Calu3 (cell line): ENCODE data around the gene UNKL. TPM values are rescaled to one million over a fixed set of nuclear protein-coding genes. Genes with fewer than 3 reads are reported as not detected.

ENCODE experiments used
- BruUV-seq: library from RNA; stranded (reverse); fragments of 400-500 nt; replicated peaks from 2 replicates; lab custom pipeline; 2021; lab: Mats Ljungman, UMichigan
- CTCF ChIA-PET: fragments of 300-600 bp; sonication (Branson Sonifier 250); formaldehyde crosslinking; loops from one replicate; lab custom pipeline; 2022; ENCODE audit warnings: antibody characterized with exemption; lab: Charles Lee
- DNase-seq: peaks from one replicate; pipeline ENCODE4 v3.0.0; 2022
- H3K27ac Mint-ChIP-seq: one replicate; pipeline ENCODE4 v1.8.0; 2022; ENCODE audit warnings: mixed read lengths; ENCODE audit not compliant: unreplicated experiment
- H3K27me3 Mint-ChIP-seq: one replicate; pipeline ENCODE4 v1.8.0; 2022; ENCODE audit warnings: mixed read lengths; ENCODE audit not compliant: unreplicated experiment
- H3K36me3 Mint-ChIP-seq: one replicate; pipeline ENCODE4 v1.8.0; 2022; ENCODE audit warnings: mild to moderate bottlenecking, moderate library complexity, mixed read lengths; ENCODE audit not compliant: insufficient read depth, unreplicated experiment
- H3K4me1 Mint-ChIP-seq: one replicate; pipeline ENCODE4 v1.8.0; 2022; ENCODE audit warnings: mild to moderate bottlenecking, low read depth, mixed read lengths; ENCODE audit not compliant: unreplicated experiment
- H3K4me3 Mint-ChIP-seq: one replicate; pipeline ENCODE4 v1.8.0; 2022; ENCODE audit warnings: mild to moderate bottlenecking, low read depth, moderate library complexity, mixed read lengths; ENCODE audit not compliant: unreplicated experiment
- H3K9me3 Mint-ChIP-seq: one replicate; pipeline ENCODE4 v1.8.0; 2022; ENCODE audit warnings: low read depth, mixed read lengths; ENCODE audit not compliant: unreplicated experiment
- intact Hi-C: fragments of 100-400 bp; cut with micrococcal nuclease; formaldehyde crosslinking; loops from one replicate; pipeline ENCODE4 v1.10.0; 2022; ENCODE audit not compliant: unreplicated experiment
- total RNA-seq: library from RNA; stranded (reverse); gene quantifications from 2 replicates; pipeline ENCODE4 v1.2.3, GENCODE V29; 2022
- TF ChIP-seq, protein P1 (sequence below): fragments of 200-600 bp; IDR thresholded peaks from one replicate; pipeline ENCODE4 v1.8.0; 2022; ENCODE audit warnings: antibody characterized with exemption; ENCODE audit not compliant: unreplicated experiment

The UNKL gene
- total RNA-seq, 1 experiment from 2014 or later, result 35.5 TPM

DNA sequence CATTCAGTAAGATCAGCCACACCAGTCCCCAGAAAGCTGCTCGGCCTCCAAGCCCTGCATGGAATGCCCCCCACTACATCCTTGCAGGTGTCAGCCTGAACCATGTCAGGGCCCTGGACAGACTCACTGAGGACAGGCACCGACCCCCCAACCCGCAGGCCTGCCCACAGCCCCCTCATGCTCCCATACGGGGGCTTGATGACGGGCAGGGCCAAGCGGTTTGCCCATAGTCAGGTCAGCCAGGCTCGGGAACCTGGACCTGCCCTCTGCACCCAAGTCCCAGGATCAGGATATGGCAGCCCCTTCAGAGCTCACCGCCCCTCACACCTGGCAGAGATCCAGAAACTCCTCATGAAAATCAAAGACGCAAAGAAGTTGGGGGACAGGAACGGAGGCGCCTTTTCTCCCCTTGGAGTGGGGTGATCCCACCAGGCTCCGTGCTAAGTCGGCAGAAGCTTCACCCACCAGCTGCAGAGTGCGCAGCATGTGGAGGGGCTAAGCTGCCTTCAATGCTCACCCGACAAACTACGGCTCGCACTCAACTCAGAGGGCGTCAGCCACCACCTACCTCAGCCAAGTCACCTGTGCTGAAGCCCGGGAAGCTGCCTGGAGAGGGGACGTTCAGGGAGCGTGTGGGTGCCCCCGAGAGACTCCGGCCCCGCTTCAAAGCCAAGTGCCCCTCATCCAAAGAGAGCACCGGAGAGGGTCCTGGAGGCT is 36.3 kb downstream of the UNKL start:
- peaks cover 16% of the 10 kb centered on the region for H3K4me1 Mint-ChIP-seq
- no peaks in the 10 kb centered on the region for H3K9me3 Mint-ChIP-seq
- BruUV-seq, result TSS peak; percentile 84
- H3K27me3 Mint-ChIP-seq, result no peaks in the 10 kb centered on the region
- no peak for DNase-seq
- intact Hi-C loops, result no loop called here
- peaks cover 28% of the 10 kb centered on the region for H3K36me3 Mint-ChIP-seq
- TF ChIP-seq, protein P1, sequence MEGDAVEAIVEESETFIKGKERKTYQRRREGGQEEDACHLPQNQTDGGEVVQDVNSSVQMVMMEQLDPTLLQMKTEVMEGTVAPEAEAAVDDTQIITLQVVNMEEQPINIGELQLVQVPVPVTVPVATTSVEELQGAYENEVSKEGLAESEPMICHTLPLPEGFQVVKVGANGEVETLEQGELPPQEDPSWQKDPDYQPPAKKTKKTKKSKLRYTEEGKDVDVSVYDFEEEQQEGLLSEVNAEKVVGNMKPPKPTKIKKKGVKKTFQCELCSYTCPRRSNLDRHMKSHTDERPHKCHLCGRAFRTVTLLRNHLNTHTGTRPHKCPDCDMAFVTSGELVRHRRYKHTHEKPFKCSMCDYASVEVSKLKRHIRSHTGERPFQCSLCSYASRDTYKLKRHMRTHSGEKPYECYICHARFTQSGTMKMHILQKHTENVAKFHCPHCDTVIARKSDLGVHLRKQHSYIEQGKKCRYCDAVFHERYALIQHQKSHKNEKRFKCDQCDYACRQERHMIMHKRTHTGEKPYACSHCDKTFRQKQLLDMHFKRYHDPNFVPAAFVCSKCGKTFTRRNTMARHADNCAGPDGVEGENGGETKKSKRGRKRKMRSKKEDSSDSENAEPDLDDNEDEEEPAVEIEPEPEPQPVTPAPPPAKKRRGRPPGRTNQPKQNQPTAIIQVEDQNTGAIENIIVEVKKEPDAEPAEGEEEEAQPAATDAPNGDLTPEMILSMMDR, result no peak
- peak overlapping the region; percentile 73 for H3K4me3 Mint-ChIP-seq
- CTCF ChIA-PET, result interaction anchor here (0.6 to 1.7 kb wide), 2 partner anchors 13 to 15 kb away, joined by 3 to 4 read pairs; no protein-coding TSS in a partner anchor
- peak overlapping the region; percentile 75 for H3K27ac Mint-ChIP-seq

DNA sequence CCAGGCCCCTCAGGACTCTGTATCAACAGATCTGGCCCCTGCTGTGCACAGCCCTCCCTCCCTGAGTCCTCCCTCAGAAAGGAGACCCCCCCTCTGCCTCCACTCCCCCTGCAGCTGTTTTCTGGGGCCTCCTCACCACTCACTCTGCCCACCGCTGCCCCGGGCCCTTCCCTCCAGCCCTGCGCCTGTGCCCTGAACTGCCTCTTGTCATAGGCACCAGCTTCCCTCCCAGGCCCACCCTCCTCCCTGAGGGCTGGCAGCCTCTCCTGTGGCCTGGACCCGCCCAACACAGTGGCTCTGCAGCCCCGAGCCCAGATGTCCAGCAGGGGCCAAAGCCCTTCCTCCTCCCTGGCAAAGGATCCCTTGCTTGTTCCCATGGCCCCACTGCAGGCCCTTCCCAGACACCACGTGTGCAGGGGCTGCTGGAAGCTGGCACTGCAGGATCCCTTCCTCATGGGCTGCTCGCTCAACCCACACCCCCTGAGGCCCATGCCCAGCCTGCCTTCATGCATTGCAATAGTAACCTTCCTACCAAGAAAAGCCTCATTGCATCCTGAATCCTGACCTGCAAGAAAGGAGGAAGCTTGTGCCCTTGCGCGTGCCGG is 37.0 kb downstream of the UNKL start:
- TF ChIP-seq, protein P1, result no peak
- intact Hi-C loops, result no loop called here
- Mint-ChIP-seq H3K9me3 (no peaks in the 10 kb centered on the region), H3K27ac (no peak overlapping the region), H3K27me3 (no peaks in the 10 kb centered on the region), H3K36me3 (peaks cover 28% of the 10 kb centered on the region), H3K4me3 (peak overlapping the region; percentile 73), H3K4me1 (peaks cover 16% of the 10 kb centered on the region)
- CTCF ChIA-PET, result interaction anchor here (0.6 to 1.7 kb wide), 2 partner anchors 12 to 14 kb away, joined by 3 to 4 read pairs; no protein-coding TSS in a partner anchor
- no peak for DNase-seq
- no TSS peak for BruUV-seq

DNA sequence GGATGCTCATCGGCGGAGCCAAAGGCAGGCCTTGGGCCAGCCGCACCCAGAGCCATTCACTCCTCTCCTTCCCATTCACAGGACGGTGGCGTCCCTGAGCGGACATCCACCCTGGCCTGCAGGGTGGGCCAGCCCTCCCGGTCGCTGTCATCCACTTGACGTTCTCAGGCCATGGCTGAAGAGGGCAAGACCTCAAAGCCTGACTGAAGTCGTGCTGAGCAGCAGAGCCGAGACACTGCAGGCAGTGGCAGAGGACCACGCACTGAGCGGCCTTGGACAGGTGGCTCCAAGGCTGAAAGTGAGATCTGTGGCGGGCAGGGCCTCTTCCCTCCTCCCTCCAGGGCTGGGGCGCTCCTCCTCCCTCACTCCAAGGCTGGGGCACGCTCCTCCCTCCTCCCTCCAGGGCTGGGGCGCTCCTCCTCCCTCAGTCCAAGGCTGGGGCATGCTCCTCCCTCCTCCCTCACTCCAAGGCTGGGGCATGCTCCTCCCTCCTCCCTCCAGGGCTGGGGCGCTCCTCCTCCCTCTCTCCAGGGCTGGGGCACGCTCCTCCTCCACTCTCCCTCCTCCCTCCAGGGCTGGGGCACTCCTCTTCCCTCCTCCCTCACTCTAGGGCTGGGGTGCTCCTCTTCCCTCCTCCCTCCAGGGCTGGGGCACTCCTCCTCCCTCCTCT is 38.6 kb downstream of the UNKL start:
- Mint-ChIP-seq H3K27me3 (no peaks in the 10 kb centered on the region), H3K36me3 (peaks cover 28% of the 10 kb centered on the region), H3K4me3 (no peak overlapping the region), H3K9me3 (no peaks in the 10 kb centered on the region), H3K27ac (no peak overlapping the region), H3K4me1 (peaks cover 16% of the 10 kb centered on the region)
- DNase-seq, result no peak
- TF ChIP-seq, protein P1, result no peak
- CTCF ChIA-PET, result no interaction called here
- no TSS peak for BruUV-seq
- intact Hi-C loops, result no loop called here

DNA sequence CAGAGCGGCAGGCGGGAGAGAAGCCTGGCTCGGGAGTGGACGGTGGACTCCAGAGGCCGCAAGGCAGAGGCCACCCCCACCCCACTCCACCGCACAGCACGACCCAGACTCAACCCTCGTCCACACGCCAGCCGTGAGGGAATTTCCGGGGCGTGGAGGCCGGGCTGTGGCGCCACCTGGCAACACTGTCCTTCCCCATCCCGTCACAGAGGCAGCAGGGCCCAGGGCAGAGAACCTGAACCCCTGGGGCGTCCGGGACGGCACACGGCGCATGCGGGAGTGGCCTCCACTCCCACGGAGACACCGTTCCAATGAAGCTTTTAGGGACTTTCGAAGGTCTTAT is 39.2 kb downstream of the UNKL start:
- H3K4me1 Mint-ChIP-seq, result peaks cover 16% of the 10 kb centered on the region
- TF ChIP-seq, protein P1, result no peak
- H3K4me3 Mint-ChIP-seq, result no peak overlapping the region
- H3K27me3 Mint-ChIP-seq, result no peaks in the 10 kb centered on the region
- no peaks in the 10 kb centered on the region for H3K9me3 Mint-ChIP-seq
- no peak overlapping the region for H3K27ac Mint-ChIP-seq
- no peak for DNase-seq
- intact Hi-C loops, result no loop called here
- peaks cover 26% of the 10 kb centered on the region for H3K36me3 Mint-ChIP-seq
- CTCF ChIA-PET, result no interaction called here
- no TSS peak for BruUV-seq
